Astrocyte (in vitro differentiated cells and primary cell): Measurements from ENCODE around the gene MYH13.

Experiments used
- CTCF ChIP-seq: IDR thresholded peaks from 2 replicates; pipeline ENCODE4 v1.5.1; 2011; ENCODE audit warnings: low read depth, mild to moderate bottlenecking, inconsistent platforms, low read length, moderate library complexity; ENCODE audit not compliant: insufficient read depth
- EZH2 ChIP-seq: IDR thresholded peaks from 2 replicates; pipeline ENCODE4 v1.6.1; 2012; ENCODE audit warnings: mild to moderate bottlenecking, low read length, inconsistent platforms; ENCODE audit not compliant: insufficient read depth

GRCh38 chr17:10328206-10328605 is 44.6 kb downstream of the MYH13 start:
- TF ChIP-seq CTCF (no peak), EZH2 (no peak)
